SKM-1 (cell line): ENCODE data around the gene MICALL1.

Source experiments
- DNase-seq: peaks from one replicate; lab custom pipeline; 2025; ENCODE audit not compliant: unreplicated experiment; lab: John Stamatoyannopoulos, UW

MICALL1 gene

GRCh38 chr22:37905534-37906363 is at the start of gene MICALL1:
Gene MICALL1, plus strand, starts transcription at chr22:37906297. Its CDS starts 126 bp downstream, at chr22:37906423.
- peak; percentile 27 for DNase-seq

GRCh38 chr22:37860796-37861421 is 45.2 kb upstream of the MICALL1 start:
- DNase-seq, result no peak

- DNase-seq, result no peak
Measured at GRCh38 chr22:37862570-37863325, 43.3 kb upstream of the MICALL1 start.

- no peak for DNase-seq
Measured at GRCh38 chr22:37865510-37865909, 40.6 kb upstream of the MICALL1 start.

- DNase-seq, result no peak
Measured at GRCh38 chr22:37870273-37870672, 35.8 kb upstream of the MICALL1 start.

GRCh38 chr22:37880668-37881440 is 25.2 kb upstream of the MICALL1 start:
- no peak for DNase-seq

- no peak for DNase-seq
Measured at GRCh38 chr22:37884420-37884819, 21.7 kb upstream of the MICALL1 start.

- no peak for DNase-seq
Measured at GRCh38 chr22:37887584-37888378, 18.3 kb upstream of the MICALL1 start.

GRCh38 chr22:37891926-37892325 is 14.2 kb upstream of the MICALL1 start:
- no peak for DNase-seq

GRCh38 chr22:37892566-37893335 is 13.3 kb upstream of the MICALL1 start:
- DNase-seq, result no peak

- no peak for DNase-seq
Measured at GRCh38 chr22:37893583-37893983, 12.5 kb upstream of the MICALL1 start.

- DNase-seq, result no peak
Measured at GRCh38 chr22:37894939-37895670, 11.0 kb upstream of the MICALL1 start.

GRCh38 chr22:37896181-37896592 is 9.9 kb upstream of the MICALL1 start:
- DNase-seq, result peak; percentile 31

GRCh38 chr22:37896939-37897338 is 9.2 kb upstream of the MICALL1 start:
- DNase-seq, result no peak

- no peak for DNase-seq
Measured at GRCh38 chr22:37897807-37898206, 8.3 kb upstream of the MICALL1 start.

- DNase-seq, result no peak
Measured at GRCh38 chr22:37898441-37899181, 7.5 kb upstream of the MICALL1 start.

- no peak for DNase-seq
Measured at GRCh38 chr22:37904572-37905533, 1.2 kb upstream of the MICALL1 start.
